Upper lobe of left lung (tissue), 6 donors: ENCODE data around the gene SAP30BP. TPM values are rescaled to one million over a fixed set of nuclear protein-coding genes. Genes with fewer than 3 reads are reported as not detected.
A peak's percentile ranks its signal among the peaks of the same experiment; 100 is the strongest.
"Not testable (repeated sequence)": the region's sequence is repeated elsewhere in the genome, so short reads cannot be mapped to it uniquely, and the experiment has no call there.

Experiments
- ATAC-seq, 2 donors: fragments of 200-7000 bp; cut with Tn5 transposase; one replicate each; pipeline ENCODE4 v1.9.1; 2022; ENCODE audit warnings: mild to moderate bottlenecking in 2 of 2, moderate library complexity in 2 of 2; ENCODE audit not compliant: low FRiP score in 2 of 2
- DNase-seq, 2 donors: peaks; one replicate each; pipeline ENCODE4 v3.0.0-alpha.2; 2019 to 2020
- H3K27ac ChIP-seq, 4 donors: fragments of 200-600 bp; sonication (generic); one replicate each; pipeline ENCODE4 v1.5.1; 2016 to 2019
- H3K27me3 ChIP-seq, 4 donors: fragments of 200-600 bp; sonication (generic); one replicate each; pipeline ENCODE4 v1.5.1; 2017 to 2019
- H3K36me3 ChIP-seq, 4 donors: fragments of 200-600 bp; sonication (generic); one replicate each; pipeline ENCODE4 v1.5.1; 2016 to 2019
- H3K4me1 ChIP-seq, 4 donors: fragments of 200-600 bp; sonication (generic); one replicate each; pipeline ENCODE4 v1.5.1; 2018 to 2019
- H3K4me3 ChIP-seq, 4 donors: fragments of 200-600 bp; sonication (generic); one replicate each; pipeline ENCODE4 v1.5.1; 2017 to 2019; ENCODE audit warnings: mild to moderate bottlenecking in 2 of 4, moderate library complexity in 1 of 4
- H3K9me3 ChIP-seq, 4 donors: fragments of 200-600 bp; sonication (generic); one replicate each; pipeline ENCODE4 v1.5.1; 2018 to 2019
- EP300 ChIP-seq, 4 donors: sonication (generic); formaldehyde crosslinking; IDR thresholded peaks; one replicate each; pipeline ENCODE4 v1.5.1; 2017; ENCODE audit warnings: antibody characterized with exemption in 4 of 4, control low read depth in 2 of 4
- POLR2A ChIP-seq, 4 donors: fragments of 450-650 bp; IDR thresholded peaks; one replicate each; pipeline ENCODE4 v1.5.1; 2016 to 2017; ENCODE audit warnings: antibody characterized with exemption in 4 of 4, mild to moderate bottlenecking in 2 of 4
- POLR2AphosphoS5 ChIP-seq, 2 donors: sonication (generic); formaldehyde crosslinking; IDR thresholded peaks; one replicate each; pipeline ENCODE4 v1.5.1; 2017; ENCODE audit warnings: antibody characterized with exemption in 2 of 2
- WGBS, 2 donors: methylation state at CpG; one replicate each; pipeline ENCODE4 v1.1.5; 2017 to 2018; 5-methylcytosine and 5-hydroxymethylcytosine counted together
- total RNA-seq, 6 donors: library from RNA; depleted of rRNA in 4 of 6; stranded (reverse); fragments of >200 nt in 4 of 6; gene quantifications; one replicate each; pipeline versions ENCODE4 v1.1.0 to v1.2.1, GENCODE V29; 2016 to 2021
- TF ChIP-seq, protein P1 (sequence below), 6 experiments: fragments of 450-650 bp in 4 of 6; fragments of 200-600 bp in 2 of 6; sonication (generic) in 2 of 6; IDR thresholded peaks; one replicate each; pipeline ENCODE4 v1.5.1; 2016 to 2019; ENCODE audit warnings: antibody characterized with exemption in 6 of 6
- donor health status: DM: no; HTN: no; CAD: no; lungs with moderate emphysema.
- donor health status: DM: no; HTN: yes; CAD: no; lungs with severe emphysema.

SAP30BP gene
- total RNA-seq, 6 donors from 2014 or later, result 64.1 to 125 (median 80.8) TPM

DNA sequence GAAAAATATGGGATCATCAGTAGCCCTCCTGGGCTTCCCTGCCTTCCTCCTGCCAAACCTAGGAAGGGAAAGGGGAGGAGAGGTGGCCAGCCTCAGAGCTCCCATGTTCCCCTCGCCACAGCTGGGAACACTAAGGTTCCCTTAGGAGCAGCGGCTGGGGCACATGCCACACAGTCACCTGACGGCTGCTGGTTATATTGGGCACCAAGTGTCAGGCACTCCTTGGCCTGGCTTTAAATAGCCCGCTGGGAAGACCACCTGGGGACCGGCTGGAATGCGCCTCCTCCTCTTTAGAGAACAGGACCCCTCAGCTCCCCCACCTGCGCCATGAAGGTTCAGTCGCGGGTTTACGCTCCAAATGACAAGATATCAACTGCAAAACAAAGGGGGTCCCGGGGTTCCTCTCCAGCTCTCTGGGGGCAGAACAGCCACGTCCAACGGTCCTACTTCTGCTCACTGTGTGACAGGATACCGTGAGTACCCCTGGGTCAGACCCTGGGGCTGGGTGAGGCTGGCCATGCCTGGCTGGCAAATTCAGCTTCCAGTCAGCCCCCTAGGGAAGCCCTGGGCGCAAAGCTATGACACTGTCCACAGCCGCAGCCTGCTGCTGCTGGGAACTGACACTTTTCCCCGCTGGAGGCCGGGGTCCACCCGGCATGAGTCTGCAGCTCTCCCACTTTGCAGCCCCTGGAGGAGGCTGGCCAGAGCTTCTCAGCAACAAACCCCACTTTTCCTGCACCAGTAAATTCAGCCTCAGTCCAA, 30.6 kb upstream of the SAP30BP start:
- 90 to 94% methylated on average over 12 to 19 of the region's 19 CpGs for WGBS, 2 donors
- ATAC-seq (no peak), DNase-seq (peak in 1 of 2 donors; percentile 45)
- H3K27ac ChIP-seq, result peak overlapping the region in 3 of 4 donors; percentile 57 to 68 (median 64)
- H3K4me1 ChIP-seq, result peaks cover 22 to 58% (median 38%) of the 10 kb centered on the region in 4 donors
- H3K9me3 ChIP-seq, result no peaks in the 10 kb centered on the region
- TF ChIP-seq EP300 (IDR thresholded peaks at IDR 0.05) (no peak), POLR2AphosphoS5 (IDR thresholded peaks at IDR 0.05) (no peak)
- TF ChIP-seq, protein P1, sequence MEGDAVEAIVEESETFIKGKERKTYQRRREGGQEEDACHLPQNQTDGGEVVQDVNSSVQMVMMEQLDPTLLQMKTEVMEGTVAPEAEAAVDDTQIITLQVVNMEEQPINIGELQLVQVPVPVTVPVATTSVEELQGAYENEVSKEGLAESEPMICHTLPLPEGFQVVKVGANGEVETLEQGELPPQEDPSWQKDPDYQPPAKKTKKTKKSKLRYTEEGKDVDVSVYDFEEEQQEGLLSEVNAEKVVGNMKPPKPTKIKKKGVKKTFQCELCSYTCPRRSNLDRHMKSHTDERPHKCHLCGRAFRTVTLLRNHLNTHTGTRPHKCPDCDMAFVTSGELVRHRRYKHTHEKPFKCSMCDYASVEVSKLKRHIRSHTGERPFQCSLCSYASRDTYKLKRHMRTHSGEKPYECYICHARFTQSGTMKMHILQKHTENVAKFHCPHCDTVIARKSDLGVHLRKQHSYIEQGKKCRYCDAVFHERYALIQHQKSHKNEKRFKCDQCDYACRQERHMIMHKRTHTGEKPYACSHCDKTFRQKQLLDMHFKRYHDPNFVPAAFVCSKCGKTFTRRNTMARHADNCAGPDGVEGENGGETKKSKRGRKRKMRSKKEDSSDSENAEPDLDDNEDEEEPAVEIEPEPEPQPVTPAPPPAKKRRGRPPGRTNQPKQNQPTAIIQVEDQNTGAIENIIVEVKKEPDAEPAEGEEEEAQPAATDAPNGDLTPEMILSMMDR (IDR thresholded peaks at IDR 0.05), result no peak
- peaks cover 0 to 13% (median 0%) of the 10 kb centered on the region in 4 donors for H3K36me3 ChIP-seq
- H3K4me3 ChIP-seq, result no peak overlapping the region
- H3K27me3 ChIP-seq, result no peaks in the 10 kb centered on the region

DNA sequence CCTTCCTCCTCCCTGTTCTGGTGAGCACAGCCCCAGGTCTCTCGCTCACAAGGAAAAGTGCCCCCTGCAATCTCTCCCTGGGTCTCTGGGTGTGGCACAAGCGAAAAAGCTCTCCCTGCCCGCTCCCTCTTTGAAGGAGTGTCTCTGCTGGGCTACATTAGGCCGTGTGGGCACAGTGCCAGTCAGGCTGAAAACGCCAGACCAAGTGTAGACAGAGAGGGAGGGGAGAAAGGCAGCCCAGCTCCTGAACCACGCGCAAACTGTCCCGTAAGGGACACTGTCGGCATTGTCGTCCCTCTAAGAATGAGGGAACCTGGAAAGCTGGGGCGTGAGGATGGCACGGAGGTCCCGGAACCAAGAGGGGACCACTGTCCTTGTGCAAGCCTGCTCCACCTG, 30.0 kb upstream of the SAP30BP start:
- Histone ChIP-seq H3K4me3 (no peak overlapping the region), H3K27me3 (no peaks in the 10 kb centered on the region), H3K27ac (peak overlapping the region in 2 of 4 donors; percentile 64 to 68), H3K4me1 (peaks cover 25 to 64% (median 39%) of the 10 kb centered on the region in 4 donors), H3K36me3 (peaks cover 0 to 13% (median 0%) of the 10 kb centered on the region in 4 donors), H3K9me3 (no peaks in the 10 kb centered on the region)
- 74 to 75% methylated on average over 13 of the region's 13 CpGs for WGBS, 2 donors
- ATAC-seq, result no peak
- no peak for TF ChIP-seq POLR2A (IDR thresholded peaks at IDR 0.05)
- TF ChIP-seq EP300 (IDR thresholded peaks at IDR 0.05), result no peak
- TF ChIP-seq, protein P1 (IDR thresholded peaks at IDR 0.05), result no peak
- no peak for TF ChIP-seq POLR2AphosphoS5 (IDR thresholded peaks at IDR 0.05)
- DNase-seq, result peak in 1 of 2 donors; percentile 60

DNA sequence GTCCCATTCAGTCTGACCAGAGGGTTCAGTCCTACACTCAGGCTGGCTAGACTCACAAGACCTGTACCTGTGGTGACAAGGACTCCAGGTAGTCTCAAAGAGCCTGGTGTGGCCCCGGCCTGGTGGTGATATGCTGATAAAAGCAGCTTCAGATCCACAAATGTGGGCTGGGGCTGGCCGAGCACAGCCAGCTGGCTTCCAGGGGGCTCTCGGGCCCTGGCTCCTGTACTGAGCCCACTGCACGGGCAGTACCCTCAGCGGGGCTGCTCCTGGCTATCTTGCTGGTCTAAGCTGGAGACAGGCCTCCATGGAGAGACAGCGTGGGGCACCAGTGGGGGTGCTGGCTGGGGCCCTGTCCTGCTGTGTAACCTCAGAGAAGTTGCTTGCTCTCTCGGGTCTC, 29.6 kb upstream of the SAP30BP start:
- DNase-seq, result peak in 1 of 2 donors; percentile 47

DNA sequence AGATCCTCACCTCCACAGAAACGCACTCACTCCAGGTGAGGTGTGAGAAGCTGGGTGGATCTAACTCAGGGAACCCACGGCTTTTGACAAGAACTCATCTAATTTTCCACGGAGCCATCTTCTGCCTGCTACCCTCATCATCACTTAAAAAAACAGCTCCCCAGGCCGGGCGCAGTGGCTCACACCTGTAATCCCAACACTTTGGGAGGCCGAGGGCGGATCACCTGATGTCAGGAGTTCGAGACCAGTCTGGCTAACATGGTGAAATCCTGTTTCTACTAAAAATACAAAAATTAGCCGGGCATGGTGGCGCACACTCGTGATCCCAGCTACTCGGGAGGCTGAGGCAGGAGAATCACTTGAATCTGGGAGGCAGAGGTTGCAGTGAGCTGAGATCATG, 29.1 kb upstream of the SAP30BP start:
- H3K4me1 ChIP-seq, result peaks cover 22 to 64% (median 38%) of the 10 kb centered on the region in 4 donors
- H3K27ac ChIP-seq, H3K9me3 ChIP-seq, H3K27me3 ChIP-seq, H3K4me3 ChIP-seq, DNase-seq, ATAC-seq: not testable (repeated sequence)
- WGBS, 2 donors, result 95 to 98% methylated on average over 12 of the region's 12 CpGs
- peaks cover 0 to 13% (median 0%) of the 10 kb centered on the region in 4 donors for H3K36me3 ChIP-seq

More for the DNA sequence above, 29.6 kb upstream of the SAP30BP start:
- Histone ChIP-seq H3K27ac (peak overlapping the region in 1 of 4 donors; percentile 64), H3K4me1 (peaks cover 25 to 64% (median 40%) of the 10 kb centered on the region in 4 donors), H3K36me3 (peaks cover 0 to 13% (median 0%) of the 10 kb centered on the region in 4 donors), H3K9me3 (no peaks in the 10 kb centered on the region), H3K27me3 (no peaks in the 10 kb centered on the region), H3K4me3 (no peak overlapping the region)
- TF ChIP-seq POLR2A (IDR thresholded peaks at IDR 0.05) (no peak), POLR2AphosphoS5 (IDR thresholded peaks at IDR 0.05) (no peak), EP300 (IDR thresholded peaks at IDR 0.05) (no peak)
- TF ChIP-seq, protein P1 (IDR thresholded peaks at IDR 0.05), result no peak
- ATAC-seq, result no peak
- WGBS, 2 donors, result 82% methylated on average over 6 of the region's 7 CpGs; no CpG with 5 or more reads in 1 of the 2 donors

DNA sequence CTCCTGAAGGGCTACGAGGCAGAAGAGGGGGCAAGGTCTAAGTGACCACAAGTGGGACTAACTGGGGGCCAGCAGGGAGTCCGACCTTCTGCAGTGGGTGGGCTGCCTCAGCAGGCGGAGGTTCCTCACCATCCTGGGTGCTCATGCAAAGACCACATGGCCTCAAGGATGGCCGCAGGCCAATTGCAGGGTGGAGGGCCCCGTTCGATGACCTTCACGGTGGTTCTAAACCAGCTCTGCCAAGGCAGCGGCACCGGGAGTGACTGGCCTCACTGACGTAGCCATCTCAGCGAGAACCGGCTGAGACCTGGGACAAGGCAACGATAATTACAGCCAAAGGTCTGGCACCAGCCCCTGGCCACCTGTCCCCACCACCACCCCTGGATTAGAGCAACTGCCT, 28.2 kb upstream of the SAP30BP start:
- H3K36me3 ChIP-seq, result peaks cover 0 to 13% (median 0%) of the 10 kb centered on the region in 4 donors
- ATAC-seq (no peak), DNase-seq (peak in 1 of 2 donors; percentile 57)
- 94% methylated on average over 2 to 13 of the region's 13 CpGs for WGBS, 2 donors
- H3K27me3 ChIP-seq, result no peaks in the 10 kb centered on the region
- peaks cover 13 to 59% (median 34%) of the 10 kb centered on the region in 4 donors for H3K4me1 ChIP-seq
- no peak for TF ChIP-seq POLR2AphosphoS5 (IDR thresholded peaks at IDR 0.05)
- TF ChIP-seq, protein P1 (IDR thresholded peaks at IDR 0.05), result no peak
- no peak for TF ChIP-seq EP300 (IDR thresholded peaks at IDR 0.05)
- TF ChIP-seq POLR2A (IDR thresholded peaks at IDR 0.05), result no peak
- no peak overlapping the region for H3K4me3 ChIP-seq
- H3K27ac ChIP-seq, result peak overlapping the region in 2 of 4 donors; percentile 42 to 60
- H3K9me3 ChIP-seq, result no peaks in the 10 kb centered on the region
